Right ventricle myocardium inferior (tissue), 1 donor: Measurements from ENCODE around the gene CRIP2. TPM values are rescaled to one million over a fixed set of nuclear protein-coding genes. Genes with fewer than 3 reads are reported as not detected.

Experiments used
- ATAC-seq: fragments of 200-7000 bp; cut with Tn5 transposase; one replicate; pipeline ENCODE4 v1.9.1; 2020; ENCODE audit warnings: mild to moderate bottlenecking, moderate library complexity
- DNase-seq: peaks from one replicate; pipeline ENCODE4 v3.0.0; 2021; ENCODE audit errors: missing footprints
- intact Hi-C: fragments of 100-400 bp; cut with DNase I; formaldehyde crosslinking; loops from one replicate; pipeline ENCODE4 v1.11.0; 2022
- long read RNA-seq: library from polyadenylated mRNA; unstranded; transcript quantifications from one replicate; pipeline ENCODE4 v2.0.0, GENCODE V29; 2021
- total RNA-seq: library from RNA; stranded (reverse); fragmentation: NEBNext Ultra II Directional; extraction: Animal tissue kit (Norgen Biotek cat#: 25700); gene quantifications from one replicate; pipeline ENCODE4 v1.2.1, GENCODE V29; 2021
- donor health status: DM: no; HTN: yes; CAD: no; lungs with severe emphysema.

Gene CRIP2, protein sequence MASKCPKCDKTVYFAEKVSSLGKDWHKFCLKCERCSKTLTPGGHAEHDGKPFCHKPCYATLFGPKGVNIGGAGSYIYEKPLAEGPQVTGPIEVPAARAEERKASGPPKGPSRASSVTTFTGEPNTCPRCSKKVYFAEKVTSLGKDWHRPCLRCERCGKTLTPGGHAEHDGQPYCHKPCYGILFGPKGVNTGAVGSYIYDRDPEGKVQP
- total RNA-seq = 1,081 TPM
- long read RNA-seq, transcript CRIP2-204 (7 exons, 1,373 nt) = minor isoform, 9 of 1,182 reads
- long read RNA-seq, transcript CRIP2-201 (8 exons, 1,857 nt) = major isoform, 928 of 1,182 reads
- long read RNA-seq, transcript CRIP2-203 (7 exons, 991 nt) = minor isoform, 6 of 1,182 reads
- long read RNA-seq, transcript CRIP2-202 (8 exons, 1,176 nt) = minor isoform, 35 of 1,182 reads
- long read RNA-seq, partial matches to known transcripts = 129 of 1,182 reads
- long read RNA-seq, other reads (novel, unspliced or antisense) = 72 of 1,182 reads

DNA sequence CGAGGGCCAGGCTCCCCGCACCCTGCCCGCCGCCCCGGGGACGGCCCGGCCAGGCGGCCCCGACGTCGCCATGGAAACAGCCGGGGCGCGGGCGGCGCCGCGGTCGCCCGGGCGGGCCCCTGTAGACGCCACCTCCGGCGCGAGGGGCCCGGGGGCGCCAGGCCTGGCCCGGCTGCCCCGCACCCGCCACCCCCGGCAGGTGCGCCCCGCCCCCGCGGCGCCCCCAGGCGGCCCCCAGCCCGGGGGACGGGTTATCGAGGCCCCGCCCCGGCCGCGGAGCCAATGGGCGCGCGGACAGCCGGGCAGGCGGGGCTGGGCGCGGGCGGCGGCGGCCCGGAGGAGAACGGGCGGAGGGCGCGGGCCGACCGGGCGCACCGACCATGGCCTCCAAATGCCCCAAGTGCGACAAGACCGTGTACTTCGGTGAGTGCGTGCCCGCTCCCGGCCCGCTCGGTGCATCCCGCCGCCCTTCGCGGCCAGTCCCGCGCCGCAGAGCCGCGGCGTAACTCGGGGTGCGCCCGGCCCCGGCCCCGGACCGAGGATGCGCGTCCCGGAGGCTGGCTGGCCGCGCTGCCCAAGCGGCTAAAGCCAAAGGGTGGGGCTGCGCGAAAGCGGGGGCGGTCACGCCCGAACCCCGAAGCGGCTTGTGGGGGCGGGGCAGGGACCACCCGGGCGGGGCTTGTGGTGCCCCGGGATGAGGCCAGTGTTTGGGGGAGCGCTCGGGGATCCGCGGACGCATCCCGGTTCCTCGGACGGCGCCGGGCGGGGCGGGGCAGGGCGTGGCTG, at the start of gene CRIP2:
CRIP2 (plus strand) TSS at position 339 of the 786 bp plus-strand sequence; CDS start at position 381, 42 bp downstream.
- ATAC-seq = peak; percentile 3
- intact Hi-C loops = loop anchor here (2.0 to 10.0 kb wide), 4 partner anchors 16 to 750 kb away; partner anchors contain the start of genes ADSS1 and TEDC1
- DNase-seq = peak; percentile 83

GRCh38 chr14:105424861-105425260, 49.8 kb upstream of the CRIP2 start:
- DNase-seq (no peak), ATAC-seq (no peak)
- intact Hi-C loops = no loop called here

DNA sequence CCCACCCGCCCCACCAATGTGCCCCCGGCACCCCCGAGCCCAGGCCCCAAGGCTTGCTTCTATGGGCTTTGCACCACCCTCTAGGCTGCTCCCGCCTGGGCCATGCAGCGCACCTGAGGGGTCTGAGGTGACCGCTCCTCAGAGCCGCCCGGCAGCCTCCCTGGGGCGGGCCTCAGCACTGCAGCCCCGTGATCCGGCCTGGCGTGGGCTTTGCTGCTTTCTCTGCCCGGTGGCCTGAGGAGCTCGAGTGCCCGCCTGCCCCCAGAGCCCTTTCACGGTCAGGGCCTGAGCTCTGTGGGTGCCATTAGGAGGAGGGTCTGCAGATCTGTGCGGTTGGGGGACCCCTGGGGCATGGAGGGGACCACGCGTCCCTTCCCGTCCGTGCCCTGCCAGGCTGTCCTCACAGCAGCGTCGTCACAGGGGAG, 48.8 kb upstream of the CRIP2 start:
- intact Hi-C loops = no loop called here
- DNase-seq (no peak), ATAC-seq (no peak)

DNA sequence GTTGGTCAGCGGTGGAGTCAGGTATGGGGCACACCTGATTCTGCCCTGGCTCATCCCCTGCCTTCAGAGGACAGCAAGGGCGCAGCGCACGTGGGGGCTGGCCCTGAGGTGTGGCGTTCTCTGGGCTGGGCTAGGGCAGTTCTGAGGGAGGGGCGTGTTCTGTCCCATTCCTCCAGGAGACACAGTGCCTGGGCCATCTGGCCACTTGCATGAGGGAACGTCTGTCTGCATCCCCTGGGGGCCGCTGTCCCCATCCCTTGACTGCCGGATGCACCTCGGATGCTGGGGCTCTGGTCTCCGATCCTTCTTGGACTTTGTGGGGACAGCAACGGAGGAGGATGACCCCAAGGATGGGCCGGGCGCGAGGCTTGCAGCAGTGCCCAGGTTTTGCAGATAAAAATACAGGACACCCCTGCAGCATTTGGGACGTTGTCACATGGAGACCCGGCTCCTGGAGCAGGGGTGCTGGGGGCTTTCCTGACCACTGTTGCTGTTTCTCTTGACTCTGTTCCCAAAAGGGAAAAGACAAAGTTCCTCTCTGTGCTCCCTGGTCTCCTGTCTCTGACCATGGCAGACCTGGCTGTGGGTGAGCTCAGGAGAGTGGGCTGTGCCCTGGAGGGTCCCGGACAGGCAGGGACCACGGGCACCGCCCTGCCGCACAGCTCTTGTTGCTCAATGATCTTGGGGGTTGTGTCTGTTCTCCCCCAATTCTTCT, 48.0 kb upstream of the CRIP2 start:
- intact Hi-C loops = no loop called here
- ATAC-seq (no peak), DNase-seq (no peak)

GRCh38 chr14:105427412-105427811, 47.2 kb upstream of the CRIP2 start:
- intact Hi-C loops = no loop called here
- no peak for DNase-seq
- ATAC-seq = no peak

DNA sequence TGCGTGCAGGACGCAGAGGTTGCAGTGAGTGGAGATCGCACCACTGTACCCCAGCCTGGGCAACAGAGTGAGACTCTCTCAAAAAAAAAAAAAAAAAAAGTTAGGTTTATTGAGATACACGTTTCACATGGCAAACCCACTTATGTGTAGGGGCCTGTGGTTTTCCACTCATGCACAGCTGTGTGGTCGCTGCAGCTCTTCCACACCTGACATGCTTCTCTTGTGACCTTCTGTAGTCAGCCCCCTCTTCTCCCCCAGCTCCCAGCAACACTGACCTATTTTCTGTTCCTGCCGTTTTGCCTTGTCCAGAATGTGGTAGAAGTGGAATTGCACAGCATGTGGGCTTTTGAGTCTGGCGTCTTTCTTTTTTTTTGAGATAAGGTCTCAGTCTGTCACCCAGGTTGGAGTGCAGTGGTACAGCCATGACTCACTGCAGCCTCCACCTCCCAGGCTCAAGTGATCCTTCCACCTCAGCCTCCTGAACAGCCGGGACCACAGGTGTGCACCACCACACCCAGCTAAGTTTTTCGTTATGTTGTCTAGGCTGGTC, 46.6 kb upstream of the CRIP2 start:
- ATAC-seq (no peak), DNase-seq (no peak)
- intact Hi-C loops = no loop called here

DNA sequence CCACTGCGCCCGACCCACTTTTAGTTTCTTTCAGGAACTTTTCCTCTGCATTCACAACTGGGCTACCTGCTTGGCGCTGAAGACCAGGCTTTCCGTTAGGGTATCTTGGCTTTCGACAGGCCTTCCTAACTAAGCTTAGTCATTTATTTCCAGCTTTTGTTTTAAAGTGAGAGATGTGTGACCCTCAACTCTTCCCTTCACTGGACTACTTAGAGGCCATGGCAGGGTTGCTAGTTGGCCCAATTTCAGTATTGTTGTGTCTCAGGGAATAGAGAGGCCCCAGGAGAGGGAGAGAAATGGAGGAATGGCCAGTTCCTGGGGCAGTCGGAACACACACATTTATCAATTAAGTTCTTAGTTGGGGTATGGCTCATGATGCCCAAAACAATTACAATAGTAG, 44.6 kb upstream of the CRIP2 start:
- DNase-seq (no peak), ATAC-seq (no peak)
- intact Hi-C loops = no loop called here

- ATAC-seq (no peak), DNase-seq (no peak)
- intact Hi-C loops = no loop called here
Measured at GRCh38 chr14:105430565-105430964, 44.1 kb upstream of the CRIP2 start.

- DNase-seq (no peak), ATAC-seq (no peak)
- intact Hi-C loops = no loop called here
Measured at GRCh38 chr14:105431256-105431655, 43.4 kb upstream of the CRIP2 start.

- no peak for DNase-seq
- intact Hi-C loops = no loop called here
- no peak for ATAC-seq
Measured at GRCh38 chr14:105432657-105433056, 42.0 kb upstream of the CRIP2 start.

- no peak for DNase-seq
- no peak for ATAC-seq
- intact Hi-C loops = no loop called here
Measured at GRCh38 chr14:105433161-105433605, 41.4 kb upstream of the CRIP2 start.

GRCh38 chr14:105436402-105436801, 38.2 kb upstream of the CRIP2 start:
- intact Hi-C loops = no loop called here
- DNase-seq (no peak), ATAC-seq (no peak)

DNA sequence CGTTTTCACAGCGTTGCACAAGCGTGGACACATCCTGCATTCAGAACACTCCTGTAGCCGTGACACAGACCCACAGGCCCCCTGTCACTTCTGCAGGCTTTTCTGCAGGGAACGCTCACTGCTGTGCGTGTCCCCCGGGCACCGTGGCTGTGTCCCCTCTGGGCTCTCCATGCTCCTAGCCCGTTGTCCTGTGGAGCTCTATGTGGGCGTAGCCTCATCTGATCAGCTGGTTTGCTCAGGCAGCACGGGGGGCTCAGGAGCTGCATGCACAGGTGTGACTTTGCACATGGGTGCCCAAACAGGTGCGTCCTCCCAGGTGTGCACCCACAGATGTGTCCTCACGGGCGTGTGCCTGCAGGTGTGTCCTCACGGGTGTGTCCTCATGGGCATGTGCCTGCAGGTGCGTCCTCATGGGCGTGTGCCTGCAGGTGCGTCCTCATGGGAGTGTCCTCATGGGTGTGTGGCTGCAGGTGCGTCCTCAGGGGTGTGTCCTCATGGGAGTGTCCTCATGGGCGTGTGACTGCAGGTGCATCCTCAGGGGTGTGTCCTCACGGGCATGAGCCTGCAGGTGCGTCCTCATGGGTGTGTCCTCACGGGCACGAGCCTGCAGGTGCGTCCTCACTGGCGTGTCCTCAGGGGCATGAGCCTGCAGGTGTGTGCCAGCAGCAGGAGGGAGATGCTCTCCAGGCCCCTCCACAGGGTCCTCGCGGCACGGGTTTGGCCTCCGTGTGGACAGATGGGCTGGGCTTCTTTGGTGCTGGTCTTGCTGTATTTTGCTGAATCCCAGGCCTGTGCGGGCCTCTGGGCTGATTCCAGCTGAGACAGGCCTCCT, 37.5 kb upstream of the CRIP2 start:
- intact Hi-C loops = no loop called here
- DNase-seq = peak; percentile 49
- no peak for ATAC-seq

GRCh38 chr14:105437723-105438500, 36.7 kb upstream of the CRIP2 start:
- peak; percentile 37 for DNase-seq
- no peak for ATAC-seq
- intact Hi-C loops = no loop called here

DNA sequence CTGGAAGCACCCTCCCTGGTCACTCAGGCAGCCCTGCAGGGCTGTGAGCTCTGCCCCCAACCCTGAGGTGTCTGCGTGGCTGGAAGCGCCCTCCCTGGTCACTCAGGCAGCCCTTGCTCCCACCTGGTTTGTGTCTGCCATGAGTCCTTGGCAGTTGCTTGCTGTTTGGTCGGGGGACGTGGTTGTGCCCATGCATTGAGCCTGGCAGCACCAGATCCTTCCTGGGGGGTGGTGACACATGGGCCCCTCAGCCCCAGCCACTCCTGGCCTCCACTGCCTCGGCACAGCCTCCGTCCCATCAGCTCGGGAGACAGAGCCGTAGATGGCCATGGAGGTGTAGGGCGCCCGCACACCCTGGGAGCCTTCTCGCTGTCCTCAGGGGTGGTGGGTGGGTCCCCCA, 35.4 kb upstream of the CRIP2 start:
- DNase-seq = peak; percentile 39
- intact Hi-C loops = no loop called here
- ATAC-seq = no peak

DNA sequence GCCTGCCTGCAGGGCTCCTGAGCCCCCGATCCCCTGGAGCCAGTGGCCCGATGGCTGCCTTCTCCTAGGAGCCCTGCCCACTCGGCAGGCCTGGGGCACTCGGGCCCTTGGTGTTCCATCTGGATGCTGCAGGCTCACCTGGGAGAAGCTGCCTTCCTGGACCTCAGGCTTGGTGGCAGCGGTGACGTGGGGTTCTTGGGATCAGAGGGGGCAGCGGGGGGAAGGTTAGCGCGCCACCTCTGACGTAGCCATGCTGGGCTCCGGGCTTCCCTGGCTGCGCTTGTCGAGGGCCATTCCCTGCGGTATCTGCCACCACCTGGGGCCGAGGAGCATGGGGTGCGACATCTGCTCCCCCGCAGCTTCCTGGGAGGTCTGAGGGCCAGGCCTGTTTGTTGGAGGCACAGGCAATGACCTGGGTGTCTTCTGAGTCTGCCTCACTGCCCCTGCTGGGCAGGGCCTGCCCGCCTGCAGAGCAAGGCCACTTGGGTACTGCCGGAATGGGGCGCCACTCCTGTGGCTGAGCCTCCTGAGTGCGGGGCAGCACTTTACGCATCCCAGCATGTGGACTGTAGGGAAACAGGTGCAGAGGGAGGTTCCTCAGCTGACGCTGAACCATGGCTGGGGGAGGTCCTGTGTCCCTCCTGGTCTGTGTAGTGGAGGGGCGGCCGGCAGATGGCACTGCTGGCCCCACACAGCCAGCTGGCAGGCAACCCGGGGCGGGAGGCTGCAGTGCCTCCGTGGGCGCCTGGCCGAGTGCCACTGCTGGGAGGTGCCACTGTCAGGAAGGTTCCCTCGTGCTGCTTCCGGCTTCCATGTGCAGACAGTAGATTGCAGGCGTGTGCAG, 34.7 kb upstream of the CRIP2 start:
- intact Hi-C loops = no loop called here
- no peak for ATAC-seq
- peak; percentile 37 for DNase-seq

DNA sequence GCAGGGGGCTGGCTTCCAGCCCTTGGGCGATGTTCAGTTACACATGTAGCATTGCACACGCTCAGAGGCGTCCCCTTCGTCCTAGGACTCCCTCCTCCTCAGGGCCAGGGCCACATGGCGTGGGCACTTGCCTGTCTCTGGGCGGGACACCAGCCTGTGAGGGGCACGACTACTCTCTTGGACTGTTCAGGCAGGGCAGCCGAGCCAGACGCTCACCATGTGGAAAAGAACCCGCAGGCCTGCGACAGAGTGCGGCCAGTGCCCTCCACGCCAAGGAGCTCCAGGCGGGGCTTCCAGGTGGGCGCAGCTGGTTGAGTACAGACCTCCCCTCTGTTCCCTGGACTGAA, 34.1 kb upstream of the CRIP2 start:
- intact Hi-C loops = no loop called here
- ATAC-seq (no peak), DNase-seq (peak; percentile 32)
